NCI-H2171 treated with DMSO at 0.1 percent for 48 hours (cell line): ENCODE measurements around the gene DYNLT1.
A peak's percentile ranks its signal among the peaks of the same experiment; 100 is the strongest.
"Not testable (repeated sequence)": the region's sequence is repeated elsewhere in the genome, so short reads cannot be mapped to it uniquely, and the experiment has no call there.

Experiments used
- DNase-seq: peaks from one replicate; lab custom pipeline; 2025; lab: John Stamatoyannopoulos, UW

DYNLT1 gene

GRCh38 chr6:158639056-158639455 lies 5.5 kb downstream of the DYNLT1 start:
- DNase-seq: no peak

GRCh38 chr6:158638324-158638854 lies 6.2 kb downstream of the DYNLT1 start:
- no peak for DNase-seq

- no peak for DNase-seq
These were observed 7.8 kb downstream of the DYNLT1 start for GRCh38 chr6:158636778-158637177.

GRCh38 chr6:158635427-158636073 lies 9.0 kb downstream of the DYNLT1 start:
- DNase-seq: no peak

GRCh38 chr6:158634695-158635426 lies 9.7 kb downstream of the DYNLT1 start:
- no peak for DNase-seq

- DNase-seq: no peak
These were observed 11.4 kb downstream of the DYNLT1 start for GRCh38 chr6:158633127-158633526.

- not testable (repeated sequence) for DNase-seq
These were observed 11.9 kb downstream of the DYNLT1 start for GRCh38 chr6:158632538-158633119.

- no peak for DNase-seq
These were observed 12.6 kb downstream of the DYNLT1 start for GRCh38 chr6:158631678-158632537.

- no peak for DNase-seq
These were observed 13.5 kb downstream of the DYNLT1 start for GRCh38 chr6:158630938-158631616.

- peak; percentile 20 for DNase-seq
These were observed 14.9 kb downstream of the DYNLT1 start for GRCh38 chr6:158629367-158630221.

GRCh38 chr6:158628542-158628941 lies 16.0 kb downstream of the DYNLT1 start:
- DNase-seq: no peak

- DNase-seq: no peak
These were observed 16.7 kb downstream of the DYNLT1 start for GRCh38 chr6:158627940-158628211.

GRCh38 chr6:158627168-158627939 lies 17.2 kb downstream of the DYNLT1 start:
- DNase-seq: no peak

- no peak for DNase-seq
These were observed 18.0 kb downstream of the DYNLT1 start for GRCh38 chr6:158626360-158627167.

GRCh38 chr6:158625881-158626305 lies 18.6 kb downstream of the DYNLT1 start:
- no peak for DNase-seq

GRCh38 chr6:158624684-158625682 lies 19.6 kb downstream of the DYNLT1 start:
- DNase-seq: no peak

GRCh38 chr6:158622545-158623190 lies 21.9 kb downstream of the DYNLT1 start:
- no peak for DNase-seq
